Measurements from ENCODE around the gene USF1. TPM values are rescaled to one million over a fixed set of nuclear protein-coding genes. Genes with fewer than 3 reads are reported as not detected.

Gene USF1
- total RNA-seq, 2 experiments from 2014 or later: 93.5 to 99.1 TPM

DNA sequence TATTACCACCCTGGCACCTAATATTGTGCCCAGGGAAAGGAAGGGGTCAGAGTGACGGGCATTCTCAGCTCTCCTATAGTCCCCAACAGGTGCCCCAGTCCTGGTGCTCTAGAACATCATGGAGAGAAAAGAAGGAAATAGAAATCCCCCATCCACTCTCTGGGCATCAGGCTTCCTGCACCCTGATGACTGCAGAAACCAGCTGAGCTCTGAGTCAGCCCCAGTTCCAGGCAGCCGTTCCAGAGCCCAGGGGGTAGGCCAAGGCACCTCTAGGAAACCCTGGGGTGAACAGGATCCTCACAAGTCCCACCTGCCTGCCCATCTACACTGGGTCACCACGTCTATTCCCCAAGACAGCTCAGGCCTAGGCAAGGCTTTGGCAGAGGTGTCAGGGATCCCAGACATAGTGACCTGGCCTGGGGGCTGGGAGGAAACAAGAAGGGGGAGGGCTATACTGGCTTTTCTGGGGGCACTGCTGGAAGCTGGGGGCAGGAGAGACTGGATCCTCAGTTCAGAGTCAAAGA lies 42.9 kb upstream of the USF1 start:
- Histone ChIP-seq H3K27ac (ENCODE audit: low read depth in 1 of 2, low read length in 2 of 2) (no peak overlapping the region), H3K36me3 (ENCODE audit: insufficient read depth, low read length) (no peaks in the 10 kb centered on the region), H3K4me1 (ENCODE audit: insufficient read depth, low read length) (no peaks in the 10 kb centered on the region), H3K4me3 (ENCODE audit: low read length) (no peak overlapping the region), H3K27me3 (ENCODE audit: control insufficient read depth in 1 of 2, insufficient read depth in 2 of 2, low read length in 2 of 2) (no peaks in the 10 kb centered on the region), H3K9me3 (ENCODE audit: control insufficient read depth in 1 of 2, insufficient read depth in 1 of 2, low read length in 2 of 2) (no peaks in the 10 kb centered on the region)
- Mint-ChIP-seq H3K27me3 (no peaks in the 10 kb centered on the region), H3K4me1 (ENCODE audit: low read depth) (peaks cover 9% of the 10 kb centered on the region), H3K4me3 (no peak overlapping the region), H3K27ac (no peak overlapping the region), H3K36me3 (ENCODE audit: low read depth) (no peaks in the 10 kb centered on the region), H3K9me3 (no peaks in the 10 kb centered on the region)
- CTCF ChIA-PET: no interaction called here
- no peak for ATAC-seq (ENCODE audit: poor library complexity)
- peak in 1 of 14 experiments; percentile 37 for DNase-seq
- TF ChIP-seq, protein P1, sequence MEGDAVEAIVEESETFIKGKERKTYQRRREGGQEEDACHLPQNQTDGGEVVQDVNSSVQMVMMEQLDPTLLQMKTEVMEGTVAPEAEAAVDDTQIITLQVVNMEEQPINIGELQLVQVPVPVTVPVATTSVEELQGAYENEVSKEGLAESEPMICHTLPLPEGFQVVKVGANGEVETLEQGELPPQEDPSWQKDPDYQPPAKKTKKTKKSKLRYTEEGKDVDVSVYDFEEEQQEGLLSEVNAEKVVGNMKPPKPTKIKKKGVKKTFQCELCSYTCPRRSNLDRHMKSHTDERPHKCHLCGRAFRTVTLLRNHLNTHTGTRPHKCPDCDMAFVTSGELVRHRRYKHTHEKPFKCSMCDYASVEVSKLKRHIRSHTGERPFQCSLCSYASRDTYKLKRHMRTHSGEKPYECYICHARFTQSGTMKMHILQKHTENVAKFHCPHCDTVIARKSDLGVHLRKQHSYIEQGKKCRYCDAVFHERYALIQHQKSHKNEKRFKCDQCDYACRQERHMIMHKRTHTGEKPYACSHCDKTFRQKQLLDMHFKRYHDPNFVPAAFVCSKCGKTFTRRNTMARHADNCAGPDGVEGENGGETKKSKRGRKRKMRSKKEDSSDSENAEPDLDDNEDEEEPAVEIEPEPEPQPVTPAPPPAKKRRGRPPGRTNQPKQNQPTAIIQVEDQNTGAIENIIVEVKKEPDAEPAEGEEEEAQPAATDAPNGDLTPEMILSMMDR (IDR thresholded peaks at IDR 0.05): no peak
- intact Hi-C loops (cut with DNase I, micrococcal nuclease): no loop called here
- POLR2A ChIA-PET: interaction anchor here (0.9 to 1.2 kb wide), 2 partner anchors 9 to 42 kb away, joined by 3 read pairs; partner anchors contain the start of gene KLHDC9

DNA sequence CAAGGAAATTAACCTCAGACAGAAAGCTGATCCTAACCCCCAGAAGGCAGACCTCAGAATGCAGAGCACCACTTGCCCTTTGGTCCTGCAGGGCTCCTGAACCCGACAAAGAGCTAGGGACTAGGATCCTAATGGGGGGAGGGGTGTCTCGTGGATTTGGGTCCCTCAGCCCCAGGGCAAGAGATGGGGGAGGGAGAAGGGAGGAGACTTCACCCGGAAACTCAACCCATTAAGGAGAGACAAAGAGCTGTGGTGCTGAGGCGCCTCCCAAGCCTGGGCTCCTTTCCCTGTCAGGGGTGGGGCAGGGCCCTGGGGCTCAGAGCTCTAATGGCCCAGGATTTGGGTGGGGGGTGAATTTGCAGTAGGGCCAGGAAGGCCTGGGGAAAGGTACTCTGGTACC lies 40.7 kb upstream of the USF1 start:
- no peaks in the 10 kb centered on the region for H3K36me3 Mint-ChIP-seq (ENCODE audit: low read depth)
- intact Hi-C loops (cut with DNase I, micrococcal nuclease): no loop called here
- Histone ChIP-seq H3K9me3 (ENCODE audit: control insufficient read depth in 1 of 2, insufficient read depth in 1 of 2, low read length in 2 of 2) (no peaks in the 10 kb centered on the region), H3K27me3 (ENCODE audit: control insufficient read depth in 1 of 2, insufficient read depth in 2 of 2, low read length in 2 of 2) (no peaks in the 10 kb centered on the region), H3K4me3 (ENCODE audit: low read length) (no peak overlapping the region), H3K27ac (ENCODE audit: low read depth in 1 of 2, low read length in 2 of 2) (no peak overlapping the region), H3K4me1 (ENCODE audit: insufficient read depth, low read length) (no peaks in the 10 kb centered on the region), H3K36me3 (ENCODE audit: insufficient read depth, low read length) (no peaks in the 10 kb centered on the region)
- ChIA-PET POLR2A (interaction anchor here (0.5 kb wide), 1 partner anchor 26 kb away, joined by 3 read pairs; no protein-coding TSS in a partner anchor), CTCF (no interaction called here)
- no peaks in the 10 kb centered on the region for H3K9me3 Mint-ChIP-seq
- DNase-seq: no peak
- no peak overlapping the region for H3K27ac Mint-ChIP-seq
- TF ChIP-seq, protein P1 (IDR thresholded peaks at IDR 0.05): no peak
- H3K4me3 Mint-ChIP-seq: no peak overlapping the region
- no peaks in the 10 kb centered on the region for H3K27me3 Mint-ChIP-seq
- peaks cover 9% of the 10 kb centered on the region for H3K4me1 Mint-ChIP-seq (ENCODE audit: low read depth)
- no peak for ATAC-seq (ENCODE audit: poor library complexity)

DNA sequence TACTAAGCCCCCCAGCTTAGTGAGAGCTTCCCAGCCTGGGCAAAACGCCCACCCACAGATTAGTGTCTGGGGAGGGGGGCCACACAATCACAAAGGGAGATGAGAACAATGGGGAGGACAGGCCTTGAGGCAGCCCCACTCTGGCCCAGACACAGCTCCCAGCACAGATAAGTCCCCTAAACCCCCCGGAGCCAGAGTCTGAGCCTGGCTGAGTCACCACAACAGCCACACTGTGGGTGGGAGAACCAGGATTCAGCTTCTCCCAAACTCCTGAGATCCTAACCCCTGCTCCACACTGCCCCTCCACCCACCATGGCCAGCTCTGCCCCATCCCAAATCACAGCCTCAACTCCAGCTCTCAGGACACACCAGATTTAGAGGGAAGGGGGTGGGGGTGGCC lies 39.4 kb upstream of the USF1 start:
- Histone ChIP-seq H3K9me3 (ENCODE audit: control insufficient read depth in 1 of 2, insufficient read depth in 1 of 2, low read length in 2 of 2) (no peaks in the 10 kb centered on the region), H3K27me3 (ENCODE audit: control insufficient read depth in 1 of 2, insufficient read depth in 2 of 2, low read length in 2 of 2) (no peaks in the 10 kb centered on the region), H3K4me1 (ENCODE audit: insufficient read depth, low read length) (no peaks in the 10 kb centered on the region), H3K27ac (ENCODE audit: low read depth in 1 of 2, low read length in 2 of 2) (no peak overlapping the region), H3K4me3 (ENCODE audit: low read length) (no peak overlapping the region), H3K36me3 (ENCODE audit: insufficient read depth, low read length) (no peaks in the 10 kb centered on the region)
- no peak overlapping the region for H3K27ac Mint-ChIP-seq
- H3K4me1 Mint-ChIP-seq (ENCODE audit: low read depth): peaks cover under 1% of the 10 kb centered on the region
- TF ChIP-seq, protein P1 (IDR thresholded peaks at IDR 0.05): no peak
- H3K27me3 Mint-ChIP-seq: no peaks in the 10 kb centered on the region
- no peaks in the 10 kb centered on the region for H3K9me3 Mint-ChIP-seq
- no peak for DNase-seq
- no peaks in the 10 kb centered on the region for H3K36me3 Mint-ChIP-seq (ENCODE audit: low read depth)
- intact Hi-C loops (cut with DNase I, micrococcal nuclease): no loop called here
- ChIA-PET CTCF (interaction anchor here (1.0 kb wide), 1 partner anchor 95 kb away, joined by 3 read pairs; no protein-coding TSS in a partner anchor), POLR2A (interaction anchor here (1.4 kb wide), 1 partner anchor 12 kb away, joined by 3 read pairs; no protein-coding TSS in a partner anchor)
- ATAC-seq (ENCODE audit: poor library complexity): no peak
- H3K4me3 Mint-ChIP-seq: no peak overlapping the region
